K562 (cell line): ENCODE results near the gene TBL1XR1.

Experiments
- EWSR1 ChIP-seq: fragments of 450-650 bp; IDR thresholded peaks from 2 replicates; pipeline ENCODE4 v1.6.1; 2018; ENCODE audit warnings: borderline replicate concordance, mild to moderate bottlenecking, low read depth, moderate library complexity; ENCODE audit not compliant: partially characterized antibody
- GATAD2B ChIP-seq: fragments of 450-650 bp; IDR thresholded peaks from 2 replicates; pipeline ENCODE4 v1.6.1; 2017; ENCODE audit warnings: mild to moderate bottlenecking, borderline replicate concordance
- THAP12 ChIP-seq: fragments of 250-450 bp; sonication (Bioruptor Pico); IDR thresholded peaks from 2 replicates; pipeline ENCODE4 v1.9.0; 2021; ENCODE audit warnings: mild to moderate bottlenecking, inconsistent platforms

- TF ChIP-seq EWSR1: no peak
- TF ChIP-seq THAP12 (CRISPR knock-in tag): no peak
- no peak for TF ChIP-seq GATAD2B
These were observed 46.2 kb downstream of the TBL1XR1 start for GRCh38 chr3:177150970-177151627.
